ENCODE measurements around the gene C4BPB.

DNA sequence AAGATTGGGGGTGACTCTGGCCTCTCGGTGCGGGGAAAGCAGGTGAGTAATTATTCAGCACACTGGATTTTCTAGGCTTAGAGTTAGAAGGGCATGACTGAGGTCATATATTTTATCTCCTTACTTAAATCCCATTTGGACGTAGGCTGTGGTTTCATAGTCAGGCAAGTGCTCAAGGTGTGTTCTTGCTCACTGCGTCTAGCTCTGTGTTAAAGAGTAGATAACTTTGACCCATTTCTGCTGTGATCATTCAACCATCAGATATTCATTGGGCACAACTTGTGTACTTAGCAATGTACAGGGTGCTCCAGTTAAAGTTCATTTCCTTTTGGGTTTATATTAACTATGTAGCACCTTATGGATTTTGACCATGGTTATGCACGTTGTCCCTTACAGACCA is 21.0 kb upstream of the C4BPB start:
- TF ChIP-seq TAF1 (IDR thresholded peaks at IDR 0.05; ENCODE audit: low read depth, low read length) = no peak
- no peak for TF ChIP-seq POLR2A (IDR thresholded peaks at IDR 0.05; ENCODE audit: low read depth, low read length)
- TF ChIP-seq POLR2AphosphoS5 (IDR thresholded peaks at IDR 0.05; ENCODE audit: low read depth, low read length) = no peak
- TF ChIP-seq PAX5 (IDR thresholded peaks at IDR 0.05; ENCODE audit: insufficient read depth, low read length, severe bottlenecking) = no peak
- no peak for TF ChIP-seq POU2F2 (IDR thresholded peaks at IDR 0.05; ENCODE audit: low read depth, low read length)
- TF ChIP-seq SPI1 (IDR thresholded peaks at IDR 0.05; ENCODE audit: low read depth, low read length) = no peak

Data from GM12891 (cell line).